ENCODE measurements around the gene MINDY2.

Gene MINDY2

GRCh38 chr15:58732625-58733363 lies 38.3 kb upstream of the MINDY2 start:
- TF ChIP-seq FOXM1 (IDR thresholded peaks at IDR 0.05; ENCODE audit: borderline replicate concordance, low read depth) (no peak), USF1 (IDR thresholded peaks at IDR 0.05) (no peak)

- TF ChIP-seq CREB1 (IDR thresholded peaks at IDR 0.05; ENCODE audit: low read depth) (no peak), CEBPB (IDR thresholded peaks at IDR 0.05) (no peak), USF1 (IDR thresholded peaks at IDR 0.05) (no peak), NFIC (IDR thresholded peaks at IDR 0.05) (no peak)
Measured at GRCh38 chr15:58734859-58735258, 36.2 kb upstream of the MINDY2 start.

- TF ChIP-seq USF1 (IDR thresholded peaks at IDR 0.05) (no peak), CEBPB (IDR thresholded peaks at IDR 0.05) (no peak), EGR1 (IDR thresholded peaks at IDR 0.05) (no peak), MAX (IDR thresholded peaks at IDR 0.05) (no peak), CREB1 (IDR thresholded peaks at IDR 0.05; ENCODE audit: low read depth) (no peak), REST (IDR thresholded peaks at IDR 0.05; ENCODE audit: low read depth) (no peak), YY1 (IDR thresholded peaks at IDR 0.05; ENCODE audit: low read depth) (no peak), RAD21 (IDR thresholded peaks at IDR 0.05; ENCODE audit: low read depth) (no peak), TCF12 (IDR thresholded peaks at IDR 0.05; ENCODE audit: low read depth) (no peak), TEAD4 (IDR thresholded peaks at IDR 0.05) (no peak), EP300 (IDR thresholded peaks at IDR 0.05; ENCODE audit: borderline replicate concordance) (no peak), TAF1 (IDR thresholded peaks at IDR 0.05; ENCODE audit: low read depth) (no peak), ZBTB7A (IDR thresholded peaks at IDR 0.05; ENCODE audit: low read depth) (no peak), FOXM1 (IDR thresholded peaks at IDR 0.05; ENCODE audit: borderline replicate concordance, low read depth) (no peak), NFIC (IDR thresholded peaks at IDR 0.05) (no peak)
Measured at GRCh38 chr15:58736018-58736643, 35.0 kb upstream of the MINDY2 start.

GRCh38 chr15:58737298-58737697 lies 33.8 kb upstream of the MINDY2 start:
- TF ChIP-seq REST (IDR thresholded peaks at IDR 0.05; ENCODE audit: low read depth) (no peak), FOXM1 (IDR thresholded peaks at IDR 0.05; ENCODE audit: borderline replicate concordance, low read depth) (no peak), TCF12 (IDR thresholded peaks at IDR 0.05; ENCODE audit: low read depth) (no peak), TAF1 (IDR thresholded peaks at IDR 0.05; ENCODE audit: low read depth) (no peak), CREB1 (IDR thresholded peaks at IDR 0.05; ENCODE audit: low read depth) (no peak), NFIC (IDR thresholded peaks at IDR 0.05) (no peak), TEAD4 (IDR thresholded peaks at IDR 0.05) (no peak), USF1 (IDR thresholded peaks at IDR 0.05) (no peak)

GRCh38 chr15:58738046-58738707 lies 32.9 kb upstream of the MINDY2 start:
- TF ChIP-seq USF1 (IDR thresholded peaks at IDR 0.05): no peak
- TF ChIP-seq NFIC (IDR thresholded peaks at IDR 0.05): no peak
- no peak for TF ChIP-seq FOXM1 (IDR thresholded peaks at IDR 0.05; ENCODE audit: borderline replicate concordance, low read depth)
- TF ChIP-seq CREB1 (IDR thresholded peaks at IDR 0.05; ENCODE audit: low read depth): no peak
- TF ChIP-seq MAX (IDR thresholded peaks at IDR 0.05): no peak
- no peak for TF ChIP-seq YY1 (IDR thresholded peaks at IDR 0.05; ENCODE audit: low read depth)
- no peak for TF ChIP-seq TAF1 (IDR thresholded peaks at IDR 0.05; ENCODE audit: low read depth)
- no peak for TF ChIP-seq RAD21 (IDR thresholded peaks at IDR 0.05; ENCODE audit: low read depth)
- TF ChIP-seq REST (IDR thresholded peaks at IDR 0.05; ENCODE audit: low read depth): no peak
- no peak for TF ChIP-seq CEBPB (IDR thresholded peaks at IDR 0.05)
- no peak for TF ChIP-seq EGR1 (IDR thresholded peaks at IDR 0.05)
- no peak for TF ChIP-seq TEAD4 (IDR thresholded peaks at IDR 0.05)
- TF ChIP-seq ZBTB7A (IDR thresholded peaks at IDR 0.05; ENCODE audit: low read depth): no peak
